Brain pericyte (primary cell): ENCODE data around the gene TEX47.

Source experiments
- DNase-seq: peaks from one replicate; pipeline ENCODE4 v3.0.0-alpha.2; 2012; ENCODE audit warnings: low read depth, low spot score

The TEX47 gene

DNA sequence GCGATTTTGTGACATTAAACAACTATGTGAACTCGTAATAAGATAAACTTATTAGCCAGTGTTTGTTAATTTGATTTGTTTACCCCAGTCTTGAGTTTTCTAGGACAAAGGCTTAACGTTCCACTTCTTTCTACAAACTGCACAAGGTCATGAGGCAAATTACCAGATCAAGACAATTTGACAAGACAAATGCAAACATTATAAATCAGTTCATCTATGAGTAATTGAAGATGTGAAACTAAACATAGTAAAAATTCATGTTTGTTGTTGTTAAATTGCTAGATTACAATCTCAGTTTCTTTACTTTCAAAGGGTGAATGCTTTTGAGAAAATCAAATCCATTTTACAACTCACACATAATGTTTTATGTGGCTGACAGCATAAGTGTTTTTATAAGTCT, 49.4 kb downstream of the TEX47 start:
- DNase-seq: no peak
